A673 (cell line): ENCODE measurements around the gene ANKRD44. TPM values are rescaled to one million over a fixed set of nuclear protein-coding genes. Genes with fewer than 3 reads are reported as not detected.
A peak's percentile ranks its signal among the peaks of the same experiment; 100 is the strongest.
"Not testable (repeated sequence)": the region's sequence is repeated elsewhere in the genome, so short reads cannot be mapped to it uniquely, and the experiment has no call there.

Experiments used
- BruUV-seq: library from RNA; stranded (reverse); fragments of 400-500 nt; replicated peaks from 2 replicates; lab custom pipeline; 2021; lab: Mats Ljungman, UMichigan
- CTCF ChIA-PET: fragments of 300-600 bp; sonication (Branson Sonifier 250); formaldehyde crosslinking; loops from one replicate; lab custom pipeline; 2022; ENCODE audit warnings: antibody characterized with exemption; lab: Charles Lee
- POLR2A ChIA-PET: fragments of 300-600 bp; sonication (Branson Sonifier 250); formaldehyde crosslinking; loops from one replicate; lab custom pipeline; 2022; ENCODE audit warnings: antibody characterized with exemption; ENCODE audit not compliant: low non-redundant PET; lab: Charles Lee
- DNase-seq: peaks from one replicate; pipeline ENCODE4 v3.0.0-alpha.2; 2015; ENCODE audit warnings: low spot score
- H3K27ac ChIP-seq: fragments of 200-600 bp; sonication (generic); 2 replicates; pipeline ENCODE4 v1.5.1; 2016; ENCODE audit warnings: mixed run types, low read depth, mild to moderate bottlenecking, mixed read lengths, antibody characterized with exemption, low read length; ENCODE audit not compliant: poor library complexity, severe bottlenecking
- H3K27me3 ChIP-seq: fragments of 200-600 bp; sonication (generic); replicated peaks from 2 replicates; pipeline ENCODE4 v1.6.1; 2017; ENCODE audit warnings: mixed run types, low read depth, mild to moderate bottlenecking, mixed read lengths, antibody characterized with exemption, low read length; ENCODE audit not compliant: insufficient read depth, poor library complexity
- H3K36me3 ChIP-seq: fragments of 200-600 bp; sonication (generic); 2 replicates; pipeline ENCODE4 v1.6.1; 2016; ENCODE audit warnings: mixed run types, mild to moderate bottlenecking, mixed read lengths, antibody characterized with exemption, low read length; ENCODE audit not compliant: insufficient read depth, poor library complexity, severe bottlenecking
- H3K4me1 ChIP-seq: fragments of 200-600 bp; sonication (generic); 2 replicates; pipeline ENCODE4 v1.6.1; 2017; ENCODE audit warnings: mixed run types, mild to moderate bottlenecking, mixed read lengths, antibody characterized with exemption, low read length; ENCODE audit not compliant: insufficient read depth, poor library complexity, severe bottlenecking
- H3K4me3 ChIP-seq: fragments of 200-600 bp; sonication (generic); 2 replicates; pipeline ENCODE4 v1.5.1; 2016; ENCODE audit warnings: low read depth, mixed run types, mild to moderate bottlenecking, mixed read lengths, low read length; ENCODE audit not compliant: poor library complexity, severe bottlenecking
- H3K9me3 ChIP-seq: fragments of 200-600 bp; sonication (generic); 2 replicates; pipeline ENCODE4 v1.6.1; 2016; ENCODE audit warnings: mixed run types, low read depth, mild to moderate bottlenecking, mixed read lengths, antibody characterized with exemption, low read length; ENCODE audit not compliant: poor library complexity, severe bottlenecking
- EZH2 ChIP-seq: fragments of 200-600 bp; sonication (generic); IDR thresholded peaks from 2 replicates; pipeline ENCODE4 v1.6.1; 2017; ENCODE audit warnings: borderline replicate concordance, low read depth, mild to moderate bottlenecking, mixed read lengths, antibody characterized with exemption, low read length; ENCODE audit not compliant: poor library complexity, severe bottlenecking
- intact Hi-C: fragments of 100-400 bp; cut with micrococcal nuclease; formaldehyde crosslinking; loops from one replicate; pipeline ENCODE4 v1.10.0; 2022; ENCODE audit not compliant: unreplicated experiment
- total RNA-seq: library from RNA; stranded (reverse); gene quantifications from 2 replicates; pipeline ENCODE4 v1.2.3, GENCODE V29; 2021
- TF ChIP-seq, protein P1 (sequence below): fragments of 300-800, 200-600 bp; sonication (generic); conservative IDR thresholded peaks from 2 replicates; pipeline ENCODE4 v1.5.1; 2017; ENCODE audit warnings: low read depth, mild to moderate bottlenecking, antibody characterized with exemption, low read length, moderate library complexity, mixed read lengths

Gene ANKRD44
- total RNA-seq, 1 experiment from 2014 or later = 17.0 TPM

DNA sequence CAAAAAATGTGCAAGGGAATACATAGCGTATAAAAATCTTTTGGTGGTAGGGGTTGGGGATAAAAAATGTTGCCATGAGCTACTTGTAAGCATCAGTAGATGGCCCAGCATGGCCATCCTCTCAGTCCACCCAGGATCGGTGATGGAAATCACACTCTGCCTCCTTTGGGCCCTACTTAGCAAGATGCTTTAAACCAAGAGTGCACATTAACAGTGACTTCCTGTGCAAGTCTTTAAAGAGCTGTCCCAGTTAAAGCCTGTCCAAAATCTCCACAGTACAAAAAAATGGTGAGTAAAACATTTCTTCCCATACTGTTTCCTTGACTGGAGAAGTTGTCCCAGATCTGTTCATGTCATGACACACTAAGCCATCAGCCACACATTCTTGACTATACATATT lies 18.0 kb downstream of the ANKRD44 start:
- Histone ChIP-seq H3K4me1 (peaks cover 27% of the 10 kb centered on the region), H3K36me3 (no peaks in the 10 kb centered on the region), H3K4me3 (no peak overlapping the region), H3K27ac (peak overlapping the region; percentile 75), H3K27me3 (no peaks in the 10 kb centered on the region), H3K9me3 (no peaks in the 10 kb centered on the region)
- POLR2A ChIA-PET = no interaction called here
- peak; percentile 17 for DNase-seq
- no peak for TF ChIP-seq EZH2
- TF ChIP-seq, protein P1, sequence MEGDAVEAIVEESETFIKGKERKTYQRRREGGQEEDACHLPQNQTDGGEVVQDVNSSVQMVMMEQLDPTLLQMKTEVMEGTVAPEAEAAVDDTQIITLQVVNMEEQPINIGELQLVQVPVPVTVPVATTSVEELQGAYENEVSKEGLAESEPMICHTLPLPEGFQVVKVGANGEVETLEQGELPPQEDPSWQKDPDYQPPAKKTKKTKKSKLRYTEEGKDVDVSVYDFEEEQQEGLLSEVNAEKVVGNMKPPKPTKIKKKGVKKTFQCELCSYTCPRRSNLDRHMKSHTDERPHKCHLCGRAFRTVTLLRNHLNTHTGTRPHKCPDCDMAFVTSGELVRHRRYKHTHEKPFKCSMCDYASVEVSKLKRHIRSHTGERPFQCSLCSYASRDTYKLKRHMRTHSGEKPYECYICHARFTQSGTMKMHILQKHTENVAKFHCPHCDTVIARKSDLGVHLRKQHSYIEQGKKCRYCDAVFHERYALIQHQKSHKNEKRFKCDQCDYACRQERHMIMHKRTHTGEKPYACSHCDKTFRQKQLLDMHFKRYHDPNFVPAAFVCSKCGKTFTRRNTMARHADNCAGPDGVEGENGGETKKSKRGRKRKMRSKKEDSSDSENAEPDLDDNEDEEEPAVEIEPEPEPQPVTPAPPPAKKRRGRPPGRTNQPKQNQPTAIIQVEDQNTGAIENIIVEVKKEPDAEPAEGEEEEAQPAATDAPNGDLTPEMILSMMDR = no peak
- intact Hi-C loops = no loop called here
- no TSS peak for BruUV-seq
- CTCF ChIA-PET = no interaction called here

DNA sequence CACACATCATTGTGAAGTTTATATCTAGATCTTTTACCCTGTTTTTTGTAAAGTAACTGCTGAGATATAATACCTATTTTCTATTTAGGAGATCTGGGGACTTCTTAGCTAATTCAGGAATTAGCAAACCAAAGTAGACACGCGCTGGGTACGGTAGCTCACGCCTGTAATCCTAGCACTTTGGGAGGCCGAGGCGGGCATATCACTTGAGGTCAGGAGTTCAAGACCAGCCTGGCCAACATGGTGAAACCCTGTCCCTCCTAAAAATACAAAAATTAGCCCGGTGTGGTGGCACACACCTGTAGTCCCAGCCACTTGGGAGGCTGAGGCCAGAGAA lies 23.0 kb downstream of the ANKRD44 start:
- intact Hi-C loops, DNase-seq, H3K9me3 ChIP-seq, H3K4me3 ChIP-seq, BruUV-seq, CTCF ChIA-PET, H3K27ac ChIP-seq, H3K27me3 ChIP-seq, POLR2A ChIA-PET, H3K36me3 ChIP-seq: not testable (repeated sequence)
- H3K4me1 ChIP-seq = peaks cover 29% of the 10 kb centered on the region

DNA sequence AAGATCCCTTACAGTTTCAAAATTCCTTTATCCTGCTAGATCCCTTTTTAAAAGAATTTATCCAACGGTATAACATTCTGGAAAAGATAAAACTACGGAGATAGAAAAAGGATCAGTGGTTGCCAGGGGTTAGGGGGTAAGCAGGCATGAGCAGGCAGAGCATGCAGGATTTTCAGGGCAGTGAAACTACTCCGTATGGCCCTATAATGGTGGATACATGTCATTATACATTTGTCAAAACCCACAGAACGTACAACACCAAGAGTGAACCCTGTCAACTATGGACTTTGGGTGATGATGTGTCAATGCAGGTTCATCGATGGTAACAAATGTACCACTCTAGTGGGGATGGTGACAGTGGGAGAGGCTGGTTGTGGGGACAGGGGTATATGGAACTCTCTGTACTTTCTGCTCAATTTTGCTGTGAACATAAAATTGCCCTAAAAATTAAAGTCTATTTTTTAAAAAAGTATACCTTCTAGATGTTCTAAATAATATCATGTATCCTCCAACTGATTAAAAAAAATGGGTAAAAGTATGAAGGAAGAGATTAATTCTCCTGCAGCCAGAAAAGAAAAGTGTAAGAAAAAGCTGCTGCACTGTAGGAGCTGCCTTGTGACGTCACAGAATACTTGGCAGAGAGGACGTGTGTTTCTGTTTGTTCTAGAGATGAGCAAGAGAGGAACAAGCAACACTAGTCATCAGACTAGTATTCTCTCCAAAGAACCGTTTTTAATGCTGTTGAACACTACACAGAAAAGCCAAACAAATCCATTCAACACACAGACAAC lies 23.6 kb downstream of the ANKRD44 start:
- BruUV-seq = no TSS peak
- intact Hi-C loops = no loop called here
- Histone ChIP-seq H3K4me1 (peaks cover 26% of the 10 kb centered on the region), H3K9me3 (no peaks in the 10 kb centered on the region), H3K27ac (no peak overlapping the region), H3K36me3 (no peaks in the 10 kb centered on the region), H3K27me3 (no peaks in the 10 kb centered on the region), H3K4me3 (no peak overlapping the region)
- CTCF ChIA-PET = no interaction called here
- POLR2A ChIA-PET = no interaction called here
- TF ChIP-seq, protein P1 = no peak
- no peak for TF ChIP-seq EZH2
- peak; percentile 73 for DNase-seq

DNA sequence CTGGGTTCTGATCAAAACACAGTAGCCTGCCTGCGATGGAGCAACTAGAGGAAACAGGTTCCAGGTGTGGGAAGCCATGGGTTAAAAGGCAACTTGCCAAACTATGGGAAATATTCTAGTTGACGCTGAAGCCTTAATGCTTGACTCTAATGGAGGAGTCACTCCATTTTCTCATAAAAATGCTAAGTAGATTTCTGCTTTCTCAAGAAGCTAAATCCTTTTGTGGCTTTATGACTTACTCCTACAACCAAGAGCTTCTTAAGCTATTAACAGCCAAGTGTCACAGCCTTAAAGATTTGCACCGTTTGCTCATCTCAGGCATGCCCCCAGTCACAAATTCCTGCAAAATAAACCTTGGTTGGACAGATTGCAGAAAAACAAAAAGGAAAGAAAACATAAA lies 25.2 kb downstream of the ANKRD44 start:
- BruUV-seq = no TSS peak
- POLR2A ChIA-PET = no interaction called here
- H3K4me1 ChIP-seq = peaks cover 29% of the 10 kb centered on the region
- intact Hi-C loops = no loop called here
- no peak overlapping the region for H3K4me3 ChIP-seq
- TF ChIP-seq EZH2 = no peak
- TF ChIP-seq, protein P1 = no peak
- H3K9me3 ChIP-seq = no peaks in the 10 kb centered on the region
- H3K27ac ChIP-seq = peak overlapping the region; percentile 52
- H3K36me3 ChIP-seq = no peaks in the 10 kb centered on the region
- no peaks in the 10 kb centered on the region for H3K27me3 ChIP-seq
- CTCF ChIA-PET = no interaction called here
- peak; percentile 55 for DNase-seq
